SK-N-SH treated with all-trans-retinoic acid at 6 μM for 48 hours (cell line): Measurements from ENCODE around the gene CFAP221.

Experiments used
- ATAC-seq: fragments of 200-7000 bp; cut with Tn5 transposase; 3 replicates; pipeline ENCODE4 v1.9.1; 2020; ENCODE audit warnings: mild to moderate bottlenecking, moderate library complexity
- ARNTL ChIP-seq: fragments of 450-650 bp; formaldehyde crosslinking; IDR thresholded peaks from 2 replicates; pipeline ENCODE4 v1.5.0; 2020; ENCODE audit warnings: low read depth, mild to moderate bottlenecking, moderate library complexity, borderline replicate concordance
- CSDC2 ChIP-seq: fragments of 250-450 bp; sonication (Bioruptor Pico); IDR thresholded peaks from 2 replicates; pipeline ENCODE4 v1.5.0; 2020; ENCODE audit warnings: mild to moderate bottlenecking, moderate library complexity
- ESRRG ChIP-seq: fragments of 250-450 bp; sonication (Bioruptor Pico); IDR thresholded peaks from 2 replicates; pipeline ENCODE4 v1.6.1; 2021; ENCODE audit warnings: mild to moderate bottlenecking
- GLIS3 ChIP-seq: fragments of 250-450 bp; sonication (Bioruptor Pico); IDR thresholded peaks from 2 replicates; pipeline ENCODE4 v1.5.0; 2020; ENCODE audit warnings: mild to moderate bottlenecking, moderate library complexity
- ISL1 ChIP-seq: fragments of 250-450 bp; sonication (Bioruptor Pico); IDR thresholded peaks from 2 replicates; pipeline ENCODE4 v2.1.2; 2022; ENCODE audit warnings: mild to moderate bottlenecking, moderate library complexity
- OSR1 ChIP-seq: fragments of 250-450 bp; sonication (Bioruptor Pico); IDR thresholded peaks from 2 replicates; pipeline ENCODE4 v1.8.0; 2022; ENCODE audit warnings: moderate library complexity, mild to moderate bottlenecking, inconsistent platforms
- PPARA ChIP-seq: fragments of 250-450 bp; sonication (Bioruptor Pico); IDR thresholded peaks from 2 replicates; pipeline ENCODE4 v1.5.0; 2020; ENCODE audit warnings: mild to moderate bottlenecking, borderline replicate concordance
- RARB ChIP-seq: fragments of 250-450 bp; sonication (Bioruptor Pico); IDR thresholded peaks from 2 replicates; pipeline ENCODE4 v1.8.0; 2021; ENCODE audit warnings: mild to moderate bottlenecking, moderate library complexity
- TOX ChIP-seq: fragments of 250-450 bp; sonication (Bioruptor Pico); IDR thresholded peaks from 2 replicates; pipeline ENCODE4 v1.8.0; 2021; ENCODE audit warnings: mild to moderate bottlenecking, moderate library complexity, borderline replicate concordance
- ZC3H10 ChIP-seq: fragments of 250-450 bp; sonication (Bioruptor Pico); IDR thresholded peaks from 2 replicates; pipeline ENCODE4 v1.5.1; 2021; ENCODE audit warnings: mild to moderate bottlenecking, moderate library complexity
- ZFP3 ChIP-seq: fragments of 250-450 bp; sonication (Bioruptor Pico); IDR thresholded peaks from 2 replicates; pipeline ENCODE4 v1.5.0; 2020; ENCODE audit warnings: mild to moderate bottlenecking, moderate library complexity
- ZFP30 ChIP-seq: fragments of 450-650 bp; formaldehyde crosslinking; IDR thresholded peaks from 2 replicates; pipeline ENCODE4 v1.5.0; 2022; ENCODE audit warnings: mild to moderate bottlenecking, moderate library complexity
- ZNF565 ChIP-seq: fragments of 450-650 bp; formaldehyde crosslinking; conservative IDR thresholded peaks from 2 replicates; pipeline ENCODE4 v1.5.0; 2020; ENCODE audit warnings: low read depth, mild to moderate bottlenecking, moderate library complexity
- ZNF70 ChIP-seq: fragments of 450-650 bp; formaldehyde crosslinking; IDR thresholded peaks from 2 replicates; pipeline ENCODE4 v1.5.0; 2020; ENCODE audit warnings: mild to moderate bottlenecking, moderate library complexity
- ZNF8 ChIP-seq: fragments of 450-650 bp; formaldehyde crosslinking; IDR thresholded peaks from 2 replicates; pipeline ENCODE4 v1.5.0; 2020; ENCODE audit warnings: mild to moderate bottlenecking, moderate library complexity
- TF ChIP-seq, protein P1 (sequence below): fragments of 250-450 bp; sonication (Bioruptor Pico); IDR thresholded peaks from 2 replicates; pipeline ENCODE4 v1.8.0; 2020; ENCODE audit warnings: mild to moderate bottlenecking, moderate library complexity, borderline replicate concordance
- TF ChIP-seq, protein P2 (sequence below): fragments of 250-450 bp; sonication (Bioruptor Pico); IDR thresholded peaks from 2 replicates; pipeline ENCODE4 v1.8.0; 2021; ENCODE audit warnings: low read depth, mild to moderate bottlenecking, moderate library complexity, borderline replicate concordance
- TF ChIP-seq, protein P3 (sequence below): fragments of 250-450 bp; sonication (Bioruptor Pico); IDR thresholded peaks from 2 replicates; pipeline ENCODE4 v1.5.0; 2020; ENCODE audit warnings: mild to moderate bottlenecking, moderate library complexity
- TF ChIP-seq, protein P4 (sequence below): fragments of 250-450 bp; sonication (Bioruptor Pico); IDR thresholded peaks from 2 replicates; pipeline ENCODE4 v1.5.1; 2021; ENCODE audit warnings: mild to moderate bottlenecking, moderate library complexity

The CFAP221 gene

DNA sequence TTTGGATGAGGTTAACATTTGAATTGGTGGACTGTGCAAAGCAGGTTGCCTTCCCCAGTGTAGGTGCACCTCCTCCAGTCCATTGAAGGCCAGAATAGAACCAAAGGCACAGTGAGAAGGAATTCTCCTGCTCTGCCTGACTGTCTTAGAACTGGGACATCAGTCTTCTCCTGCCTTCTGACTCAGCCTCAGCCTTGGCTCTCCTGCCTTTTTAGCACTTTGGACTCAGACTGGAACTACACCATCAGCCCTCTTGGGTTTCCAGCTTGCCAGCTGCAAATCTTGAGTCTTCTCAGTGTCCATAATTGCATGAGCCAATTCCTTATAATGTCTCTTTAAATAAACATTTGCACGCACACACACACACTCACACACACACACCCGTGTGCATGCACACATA lies 126.8 kb downstream of the CFAP221 start:
- TF ChIP-seq, protein P1, sequence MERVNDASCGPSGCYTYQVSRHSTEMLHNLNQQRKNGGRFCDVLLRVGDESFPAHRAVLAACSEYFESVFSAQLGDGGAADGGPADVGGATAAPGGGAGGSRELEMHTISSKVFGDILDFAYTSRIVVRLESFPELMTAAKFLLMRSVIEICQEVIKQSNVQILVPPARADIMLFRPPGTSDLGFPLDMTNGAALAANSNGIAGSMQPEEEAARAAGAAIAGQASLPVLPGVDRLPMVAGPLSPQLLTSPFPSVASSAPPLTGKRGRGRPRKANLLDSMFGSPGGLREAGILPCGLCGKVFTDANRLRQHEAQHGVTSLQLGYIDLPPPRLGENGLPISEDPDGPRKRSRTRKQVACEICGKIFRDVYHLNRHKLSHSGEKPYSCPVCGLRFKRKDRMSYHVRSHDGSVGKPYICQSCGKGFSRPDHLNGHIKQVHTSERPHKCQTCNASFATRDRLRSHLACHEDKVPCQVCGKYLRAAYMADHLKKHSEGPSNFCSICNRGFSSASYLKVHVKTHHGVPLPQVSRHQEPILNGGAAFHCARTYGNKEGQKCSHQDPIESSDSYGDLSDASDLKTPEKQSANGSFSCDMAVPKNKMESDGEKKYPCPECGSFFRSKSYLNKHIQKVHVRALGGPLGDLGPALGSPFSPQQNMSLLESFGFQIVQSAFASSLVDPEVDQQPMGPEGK = no peak
- TF ChIP-seq ZFP30 (CRISPR knock-in tag) (no peak), CSDC2 (CRISPR knock-in tag) (no peak), OSR1 (CRISPR knock-in tag) (no peak), ARNTL (CRISPR knock-in tag) (no peak), RARB (CRISPR knock-in tag) (no peak), ZNF565 (no peak), PPARA (CRISPR knock-in tag) (no peak)
- no peak for ATAC-seq

DNA sequence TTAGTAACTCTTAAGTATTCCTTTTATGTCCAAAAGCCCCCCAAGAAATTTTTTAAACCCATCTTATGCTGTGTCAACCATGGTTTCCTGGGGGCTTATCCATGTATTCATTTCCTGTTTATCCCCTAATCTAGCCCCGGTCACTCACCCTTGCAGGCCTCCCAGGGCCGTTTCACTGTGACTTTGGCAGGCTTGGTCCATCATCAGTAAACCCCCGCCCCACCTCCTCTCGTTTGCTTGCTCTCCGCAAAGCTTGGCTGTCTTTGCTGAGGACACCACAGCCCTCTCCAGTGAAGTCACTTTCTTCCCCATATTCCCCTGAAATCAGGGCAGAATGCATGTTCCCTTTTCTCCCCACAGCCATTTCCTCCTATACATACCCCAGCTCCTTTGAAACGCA lies 127.5 kb downstream of the CFAP221 start:
- TF ChIP-seq TOX (CRISPR knock-in tag) = no peak
- no peak for TF ChIP-seq ZC3H10 (CRISPR knock-in tag)
- TF ChIP-seq GLIS3 = no peak
- no peak for TF ChIP-seq ARNTL (CRISPR knock-in tag)
- TF ChIP-seq, protein P2, sequence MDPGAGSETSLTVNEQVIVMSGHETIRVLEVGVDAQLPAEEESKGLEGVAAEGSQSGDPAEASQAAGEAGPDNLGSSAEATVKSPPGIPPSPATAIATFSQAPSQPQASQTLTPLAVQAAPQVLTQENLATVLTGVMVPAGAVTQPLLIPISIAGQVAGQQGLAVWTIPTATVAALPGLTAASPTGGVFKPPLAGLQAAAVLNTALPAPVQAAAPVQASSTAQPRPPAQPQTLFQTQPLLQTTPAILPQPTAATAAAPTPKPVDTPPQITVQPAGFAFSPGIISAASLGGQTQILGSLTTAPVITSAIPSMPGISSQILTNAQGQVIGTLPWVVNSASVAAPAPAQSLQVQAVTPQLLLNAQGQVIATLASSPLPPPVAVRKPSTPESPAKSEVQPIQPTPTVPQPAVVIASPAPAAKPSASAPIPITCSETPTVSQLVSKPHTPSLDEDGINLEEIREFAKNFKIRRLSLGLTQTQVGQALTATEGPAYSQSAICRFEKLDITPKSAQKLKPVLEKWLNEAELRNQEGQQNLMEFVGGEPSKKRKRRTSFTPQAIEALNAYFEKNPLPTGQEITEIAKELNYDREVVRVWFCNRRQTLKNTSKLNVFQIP (CRISPR knock-in tag) = no peak
- TF ChIP-seq, protein P3, sequence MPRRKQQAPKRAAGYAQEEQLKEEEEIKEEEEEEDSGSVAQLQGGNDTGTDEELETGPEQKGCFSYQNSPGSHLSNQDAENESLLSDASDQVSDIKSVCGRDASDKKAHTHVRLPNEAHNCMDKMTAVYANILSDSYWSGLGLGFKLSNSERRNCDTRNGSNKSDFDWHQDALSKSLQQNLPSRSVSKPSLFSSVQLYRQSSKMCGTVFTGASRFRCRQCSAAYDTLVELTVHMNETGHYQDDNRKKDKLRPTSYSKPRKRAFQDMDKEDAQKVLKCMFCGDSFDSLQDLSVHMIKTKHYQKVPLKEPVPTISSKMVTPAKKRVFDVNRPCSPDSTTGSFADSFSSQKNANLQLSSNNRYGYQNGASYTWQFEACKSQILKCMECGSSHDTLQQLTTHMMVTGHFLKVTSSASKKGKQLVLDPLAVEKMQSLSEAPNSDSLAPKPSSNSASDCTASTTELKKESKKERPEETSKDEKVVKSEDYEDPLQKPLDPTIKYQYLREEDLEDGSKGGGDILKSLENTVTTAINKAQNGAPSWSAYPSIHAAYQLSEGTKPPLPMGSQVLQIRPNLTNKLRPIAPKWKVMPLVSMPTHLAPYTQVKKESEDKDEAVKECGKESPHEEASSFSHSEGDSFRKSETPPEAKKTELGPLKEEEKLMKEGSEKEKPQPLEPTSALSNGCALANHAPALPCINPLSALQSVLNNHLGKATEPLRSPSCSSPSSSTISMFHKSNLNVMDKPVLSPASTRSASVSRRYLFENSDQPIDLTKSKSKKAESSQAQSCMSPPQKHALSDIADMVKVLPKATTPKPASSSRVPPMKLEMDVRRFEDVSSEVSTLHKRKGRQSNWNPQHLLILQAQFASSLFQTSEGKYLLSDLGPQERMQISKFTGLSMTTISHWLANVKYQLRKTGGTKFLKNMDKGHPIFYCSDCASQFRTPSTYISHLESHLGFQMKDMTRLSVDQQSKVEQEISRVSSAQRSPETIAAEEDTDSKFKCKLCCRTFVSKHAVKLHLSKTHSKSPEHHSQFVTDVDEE = no peak
- TF ChIP-seq, protein P4, sequence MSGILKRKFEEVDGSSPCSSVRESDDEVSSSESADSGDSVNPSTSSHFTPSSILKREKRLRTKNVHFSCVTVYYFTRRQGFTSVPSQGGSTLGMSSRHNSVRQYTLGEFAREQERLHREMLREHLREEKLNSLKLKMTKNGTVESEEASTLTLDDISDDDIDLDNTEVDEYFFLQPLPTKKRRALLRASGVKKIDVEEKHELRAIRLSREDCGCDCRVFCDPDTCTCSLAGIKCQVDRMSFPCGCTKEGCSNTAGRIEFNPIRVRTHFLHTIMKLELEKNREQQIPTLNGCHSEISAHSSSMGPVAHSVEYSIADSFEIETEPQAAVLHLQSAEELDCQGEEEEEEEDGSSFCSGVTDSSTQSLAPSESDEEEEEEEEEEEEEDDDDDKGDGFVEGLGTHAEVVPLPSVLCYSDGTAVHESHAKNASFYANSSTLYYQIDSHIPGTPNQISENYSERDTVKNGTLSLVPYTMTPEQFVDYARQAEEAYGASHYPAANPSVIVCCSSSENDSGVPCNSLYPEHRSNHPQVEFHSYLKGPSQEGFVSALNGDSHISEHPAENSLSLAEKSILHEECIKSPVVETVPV (CRISPR knock-in tag) = no peak
- TF ChIP-seq PPARA (CRISPR knock-in tag) = no peak
- no peak for TF ChIP-seq OSR1 (CRISPR knock-in tag)
- TF ChIP-seq, protein P1 = no peak
- no peak for TF ChIP-seq CSDC2 (CRISPR knock-in tag)
- no peak for TF ChIP-seq ISL1 (CRISPR knock-in tag)
- ATAC-seq = no peak

DNA sequence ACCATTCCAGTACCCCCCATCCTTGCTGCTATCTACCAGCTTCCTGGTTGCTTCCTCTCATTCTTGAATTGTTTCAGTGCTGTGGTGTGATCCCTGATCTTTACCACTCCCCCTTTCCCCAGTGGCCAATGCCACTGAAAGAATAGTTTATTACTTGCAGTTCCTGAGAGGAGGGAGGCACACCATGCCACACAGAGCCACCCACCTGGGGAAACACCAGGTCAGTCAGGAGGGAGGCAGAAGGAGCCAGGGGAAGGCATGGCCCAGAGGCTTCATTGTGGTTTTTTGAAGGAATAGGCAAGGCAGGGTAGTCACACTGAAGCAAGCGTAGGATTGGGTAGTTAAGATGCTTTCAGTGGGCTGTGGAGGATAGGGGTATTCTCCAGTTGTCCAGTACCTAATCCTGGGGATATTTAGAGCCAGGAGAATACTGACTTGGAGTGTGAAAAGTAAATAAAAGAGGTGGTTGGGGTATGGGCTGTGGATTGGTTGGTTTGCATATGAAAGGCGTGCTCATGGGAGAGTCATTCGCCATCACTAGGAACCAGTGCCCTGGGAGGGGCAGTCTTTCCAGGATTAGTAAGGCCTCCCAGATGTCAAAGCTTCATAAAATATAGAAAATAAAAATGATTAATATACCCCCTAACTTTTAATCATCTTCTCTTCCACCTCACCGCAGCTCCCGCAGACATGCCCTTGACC lies 128.1 kb downstream of the CFAP221 start:
- no peak for ATAC-seq
- TF ChIP-seq RARB (CRISPR knock-in tag) (no peak), ESRRG (CRISPR knock-in tag) (no peak), GLIS3 (no peak), ZFP3 (CRISPR knock-in tag) (no peak), ZNF8 (CRISPR knock-in tag) (no peak), ZNF70 (CRISPR knock-in tag) (no peak), ZFP30 (CRISPR knock-in tag) (no peak), OSR1 (CRISPR knock-in tag) (no peak), ZC3H10 (CRISPR knock-in tag) (no peak), PPARA (CRISPR knock-in tag) (no peak)
- TF ChIP-seq, protein P2 (CRISPR knock-in tag) = no peak
- TF ChIP-seq, protein P4 (CRISPR knock-in tag) = no peak
- TF ChIP-seq, protein P1 = no peak
